Adrenal gland (tissue), 12 donors: ENCODE data around the gene HLX. TPM values are rescaled to one million over a fixed set of nuclear protein-coding genes. Genes with fewer than 3 reads are reported as not detected.

Experiments used
- DNase-seq, 7 donors: peaks; one replicate each; pipeline ENCODE4 v3.0.0-alpha.2; 2019 to 2020
- H3K27ac ChIP-seq, 5 donors: fragments of 200-600 bp; sonication (generic) in 4 of 5; 1 replicate in 3 of 5; 2 replicates in 2 of 5; pipeline versions ENCODE4 v1.5.1 to v1.8.0; 2016 to 2020; ENCODE audit warnings: mild to moderate bottlenecking in 1 of 5
- H3K27me3 ChIP-seq: fragments of 200-600 bp; 2 replicates; pipeline ENCODE4 v1.8.0; 2021
- H3K36me3 ChIP-seq, 2 donors: fragments of 200-600 bp; replicated peaks in 1 of 2; 1 replicate in 1 of 2; 2 replicates in 1 of 2; pipeline versions ENCODE4 v1.5.1 to v1.8.0; 2018 to 2022
- H3K4me1 ChIP-seq, 2 donors: fragments of 200-600 bp; replicated peaks in 1 of 2; 1 replicate in 1 of 2; 2 replicates in 1 of 2; pipeline versions ENCODE4 v1.5.1 to v1.8.0; 2018 to 2021
- H3K4me3 ChIP-seq, 4 donors: fragments of 200-600 bp; sonication (generic) in 3 of 4; one replicate each; pipeline ENCODE4 v1.5.1; 2016 to 2018
- H3K9me3 ChIP-seq, 3 donors: fragments of 200-600 bp; sonication (generic) in 1 of 3; replicated peaks in 1 of 3; 1 replicate in 2 of 3; 2 replicates in 1 of 3; pipeline versions ENCODE4 v1.5.1 to v1.8.0; 2016 to 2021
- CTCF ChIP-seq, 6 experiments: fragments of 450-650 bp in 4 of 6; fragments of 200-600 bp in 2 of 6; sonication (generic) in 1 of 6; IDR thresholded peaks; 1 replicate in 5 of 6; 2 replicates in 1 of 6; pipeline versions ENCODE4 v1.5.1 to v1.8.0; 2016 to 2021; ENCODE audit warnings: antibody characterized with exemption in 6 of 6, mild to moderate bottlenecking in 2 of 6, moderate library complexity in 1 of 6
- POLR2A ChIP-seq, 2 donors: fragments of 450-650 bp; IDR thresholded peaks; one replicate each; pipeline ENCODE4 v1.6.1; 2017; ENCODE audit warnings: antibody characterized with exemption in 2 of 2, mild to moderate bottlenecking in 2 of 2, moderate library complexity in 1 of 2
- WGBS, 4 donors: extraction: QIAGEN DNeasy Blood & Tissue Kit in 2 of 4; methylation state at CpG; one replicate each; pipeline versions ENCODE4 v1.1.5 to v1.1.7; 2013 to 2017; 5-methylcytosine and 5-hydroxymethylcytosine counted together
- intact Hi-C, 2 donors: fragments of 100-400 bp; cut with DNase I; formaldehyde crosslinking; loops; one replicate each; pipeline versions ENCODE4 v1.14.1 to v1.15.0; 2022 to 2023
- polyA plus RNA-seq, 3 donors: library from polyadenylated mRNA; stranded (reverse); fragments of 200-250 nt in 2 of 3; fragments of 350-450 nt in 1 of 3; fragmentation: Illumina TruSeq in 1 of 3; extraction: RNeasy Lipid Tissue Mini Kit (QIAGEN cat#74804) in 1 of 3; gene quantifications; one replicate each; pipeline ENCODE4 v1.2.3, GENCODE V29; 2013 to 2014
- total RNA-seq, 9 donors: library from RNA; depleted of rRNA in 4 of 9; stranded (reverse); fragments of >200 nt in 4 of 9; fragments of 120-200 nt in 1 of 9; fragmentation: NEBNext Ultra II Directional in 1 of 9; extraction: Animal tissue kit (Norgen Biotek cat#: 25700) in 1 of 9; gene quantifications; one replicate each; pipeline versions ENCODE4 v1.1.0 to v1.2.4, GENCODE V29; 2013 to 2023
- donor health status: healthy with polysubstance abuse.
- donor health status: Bipolar disorder and iron deficiency.
- donor health status: DM: yes; HTN: yes; CAD: no.
- donor health status: DM: no; HTN: no; CAD: no.
- donor health status: DM: no; HTN: no; CAD: no.
- donor health status: DM: yes; HTN: yes; CAD: no.

HLX gene
- total and polyA plus RNA-seq, 12 donors = 0.81 to 13.8 (median 7.0) TPM

GRCh38 chr1:220910021-220910420, 30.8 kb downstream of the HLX start:
- Histone ChIP-seq H3K36me3 (no peaks in the 10 kb centered on the region), H3K27me3 (no peaks in the 10 kb centered on the region), H3K27ac (no peak overlapping the region), H3K4me1 (no peaks in the 10 kb centered on the region), H3K9me3 (no peaks in the 10 kb centered on the region), H3K4me3 (no peak overlapping the region)
- intact Hi-C loops = no loop called here
- TF ChIP-seq POLR2A (IDR thresholded peaks at IDR 0.05) (no peak), CTCF (IDR thresholded peaks at IDR 0.05) (no peak)
- WGBS, 4 donors = 70 to 92% (median 72%) methylated on average over 5 of the region's 5 CpGs
- DNase-seq = no peak

GRCh38 chr1:220914283-220915116, 35.3 kb downstream of the HLX start:
- H3K27me3 ChIP-seq = no peaks in the 10 kb centered on the region
- intact Hi-C loops = no loop called here
- no peaks in the 10 kb centered on the region for H3K36me3 ChIP-seq
- H3K9me3 ChIP-seq = no peaks in the 10 kb centered on the region
- no peak overlapping the region for H3K27ac ChIP-seq
- no peak for TF ChIP-seq POLR2A (IDR thresholded peaks at IDR 0.05)
- TF ChIP-seq CTCF (IDR thresholded peaks at IDR 0.05) = no peak
- no peak for DNase-seq
- 53 to 61% (median 57%) methylated on average over 6 of the region's 6 CpGs for WGBS, 4 donors
- H3K4me3 ChIP-seq = no peak overlapping the region
- no peaks in the 10 kb centered on the region for H3K4me1 ChIP-seq

GRCh38 chr1:220915117-220915440, 35.8 kb downstream of the HLX start:
- no peak for DNase-seq
- no peak overlapping the region for H3K27ac ChIP-seq

GRCh38 chr1:220915954-220916353, 36.7 kb downstream of the HLX start:
- H3K36me3 ChIP-seq = no peaks in the 10 kb centered on the region
- H3K27me3 ChIP-seq = no peaks in the 10 kb centered on the region
- no peaks in the 10 kb centered on the region for H3K4me1 ChIP-seq
- no peak for TF ChIP-seq CTCF (IDR thresholded peaks at IDR 0.05)
- no peak for TF ChIP-seq POLR2A (IDR thresholded peaks at IDR 0.05)
- 63 to 71% (median 66%) methylated on average over 1 of the region's 1 CpG for WGBS, 4 donors
- DNase-seq = no peak
- H3K9me3 ChIP-seq = no peaks in the 10 kb centered on the region
- H3K27ac ChIP-seq = no peak overlapping the region
- intact Hi-C loops = no loop called here
- H3K4me3 ChIP-seq = no peak overlapping the region

More at GRCh38 chr1:220915117-220915440, 35.8 kb downstream of the HLX start:
- intact Hi-C loops = no loop called here
- no peaks in the 10 kb centered on the region for H3K4me1 ChIP-seq
- TF ChIP-seq POLR2A (IDR thresholded peaks at IDR 0.05) = no peak
- no peak for TF ChIP-seq CTCF (IDR thresholded peaks at IDR 0.05)
- no peak overlapping the region for H3K4me3 ChIP-seq
- H3K36me3 ChIP-seq = no peaks in the 10 kb centered on the region
- H3K9me3 ChIP-seq = no peaks in the 10 kb centered on the region
- H3K27me3 ChIP-seq = no peaks in the 10 kb centered on the region
- WGBS, 4 donors = 57 to 75% (median 67%) methylated on average over 4 of the region's 4 CpGs
